ENCODE results near the gene FRAS1. TPM values are rescaled to one million over a fixed set of nuclear protein-coding genes. Genes with fewer than 3 reads are reported as not detected.

The FRAS1 gene
- polyA plus RNA-seq, 2 of the 4 experiments (the other 2 are of a cell fraction): 2.3 to 5.8 TPM

GRCh38 chr4:78092850-78093249 lies 35.7 kb downstream of the FRAS1 start:
- ATAC-seq: no peak
- Histone ChIP-seq H3K4me2 (no peak overlapping the region), H3K27ac (no peak overlapping the region), H3K4me1 (no peaks in the 10 kb centered on the region), H3K4me3 (no peak overlapping the region), H3K9me3 (no peaks in the 10 kb centered on the region)
- DNase-seq (ENCODE audit: low read depth in 1 of 2, low spot score in 1 of 2): no peak
- ChIA-PET POLR2A (no interaction called here), CTCF (interaction anchor here (1.0 kb wide), 1 partner anchor 12 kb away, joined by 4 read pairs; no protein-coding TSS in a partner anchor)
- TF ChIP-seq MAZ (IDR thresholded peaks at IDR 0.05; ENCODE audit: borderline replicate concordance, low read depth, low read length): no peak
- TF ChIP-seq MYC (IDR thresholded peaks at IDR 0.05; ENCODE audit: borderline replicate concordance, low read length): no peak
- TF ChIP-seq MAFK (IDR thresholded peaks at IDR 0.05; ENCODE audit: partially characterized antibody): no peak
- TF ChIP-seq SREBF2 (IDR thresholded peaks at IDR 0.05): no peak
- no peak for TF ChIP-seq ZSCAN20 (CRISPR knock-in tag; IDR thresholded peaks at IDR 0.05)
- no peak for TF ChIP-seq NR3C1 (IDR thresholded peaks at IDR 0.05)
- TF ChIP-seq, protein P1, sequence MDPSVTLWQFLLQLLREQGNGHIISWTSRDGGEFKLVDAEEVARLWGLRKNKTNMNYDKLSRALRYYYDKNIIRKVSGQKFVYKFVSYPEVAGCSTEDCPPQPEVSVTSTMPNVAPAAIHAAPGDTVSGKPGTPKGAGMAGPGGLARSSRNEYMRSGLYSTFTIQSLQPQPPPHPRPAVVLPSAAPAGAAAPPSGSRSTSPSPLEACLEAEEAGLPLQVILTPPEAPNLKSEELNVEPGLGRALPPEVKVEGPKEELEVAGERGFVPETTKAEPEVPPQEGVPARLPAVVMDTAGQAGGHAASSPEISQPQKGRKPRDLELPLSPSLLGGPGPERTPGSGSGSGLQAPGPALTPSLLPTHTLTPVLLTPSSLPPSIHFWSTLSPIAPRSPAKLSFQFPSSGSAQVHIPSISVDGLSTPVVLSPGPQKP (IDR thresholded peaks at IDR 0.05; ENCODE audit: low read depth, low read length): no peak
- no peak for TF ChIP-seq KDM1A (IDR thresholded peaks at IDR 0.05; ENCODE audit: low read depth)
- no peak for TF ChIP-seq SMC3 (IDR thresholded peaks at IDR 0.05)
- no peak for TF ChIP-seq HOXA7 (CRISPR knock-in tag; IDR thresholded peaks at IDR 0.05)
- no peak for TF ChIP-seq POLR2AphosphoS2 (conservative IDR thresholded peaks at IDR 0.05; ENCODE audit: low read length)
- TF ChIP-seq RARB (CRISPR knock-in tag; IDR thresholded peaks at IDR 0.05): no peak
- no peak for TF ChIP-seq RAD21 (conservative IDR thresholded peaks at IDR 0.05 in 1 of 2, IDR thresholded peaks at IDR 0.05 in 1 of 2)
- no peak for TF ChIP-seq HEYL (CRISPR knock-in tag; IDR thresholded peaks at IDR 0.05)
- TF ChIP-seq NFE2L2 (conservative IDR thresholded peaks at IDR 0.05; ENCODE audit: low read length): no peak
- TF ChIP-seq CEBPB (IDR thresholded peaks at IDR 0.05): no peak
- TF ChIP-seq HOXB13 (CRISPR knock-in tag; IDR thresholded peaks at IDR 0.05; ENCODE audit: low read depth): no peak
- TF ChIP-seq FOSL2 (IDR thresholded peaks at IDR 0.05): no peak
- no peak for TF ChIP-seq FOSL2 (CRISPR knock-in tag; IDR thresholded peaks at IDR 0.05)
- no peak for TF ChIP-seq CBX2 (IDR thresholded peaks at IDR 0.05; ENCODE audit: borderline replicate concordance, low read depth)
- no peak for FAIRE-seq

DNA sequence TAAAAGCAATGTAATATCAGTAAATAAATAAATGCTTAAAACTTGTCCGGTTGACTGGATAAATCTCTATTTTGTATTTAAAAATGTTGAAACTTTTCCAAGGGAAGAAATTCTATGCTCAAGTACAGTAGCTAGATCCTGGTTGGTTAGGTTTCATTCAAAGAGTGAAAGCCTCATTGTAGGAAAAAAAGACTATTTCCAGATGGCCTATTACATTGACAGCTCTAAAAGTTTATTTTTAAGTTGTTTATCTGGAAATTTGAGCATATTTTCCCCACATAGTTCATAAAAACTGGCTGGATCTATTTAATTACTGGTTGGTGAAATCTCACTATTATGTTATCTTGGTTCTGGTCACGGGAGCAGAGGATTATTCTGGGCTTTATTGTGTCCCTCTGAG lies 38.0 kb downstream of the FRAS1 start:
- CTCF ChIA-PET: interaction anchor here (1.2 kb wide), 1 partner anchor 8 kb away, joined by 3 read pairs; no protein-coding TSS in a partner anchor
- no peak overlapping the region for H3K4me3 ChIP-seq
- no peak overlapping the region for H3K27ac ChIP-seq
- H3K4me2 ChIP-seq: no peak overlapping the region
- H3K4me1 ChIP-seq: no peaks in the 10 kb centered on the region
- WGBS (ENCODE audit: missing lambda C conversion rate): 68% methylated on average over 2 of the region's 2 CpGs
- H3K9me3 ChIP-seq: no peaks in the 10 kb centered on the region
- no peak for DNase-seq (ENCODE audit: low read depth in 1 of 2, low spot score in 1 of 2)
- TF ChIP-seq HOXA7 (CRISPR knock-in tag; IDR thresholded peaks at IDR 0.05): no peak
- TF ChIP-seq POLR2A (IDR thresholded peaks at IDR 0.05; ENCODE audit: low read length): no peak
- no peak for TF ChIP-seq HOXB5 (CRISPR knock-in tag; IDR thresholded peaks at IDR 0.05)
- no peak for TF ChIP-seq CHD4 (IDR thresholded peaks at IDR 0.05; ENCODE audit: borderline replicate concordance)
- no peak for TF ChIP-seq SMC3 (IDR thresholded peaks at IDR 0.05)
- TF ChIP-seq PBX3 (IDR thresholded peaks at IDR 0.05): no peak
- TF ChIP-seq RFX5 (IDR thresholded peaks at IDR 0.05): no peak
- TF ChIP-seq ZC3H11A (IDR thresholded peaks at IDR 0.05): no peak
- TF ChIP-seq SREBF2 (IDR thresholded peaks at IDR 0.05): no peak
- no peak for TF ChIP-seq NFE2L2 (conservative IDR thresholded peaks at IDR 0.05; ENCODE audit: low read length)
- POLR2A ChIA-PET: no interaction called here
- ATAC-seq: no peak
- no peak for FAIRE-seq

DNA sequence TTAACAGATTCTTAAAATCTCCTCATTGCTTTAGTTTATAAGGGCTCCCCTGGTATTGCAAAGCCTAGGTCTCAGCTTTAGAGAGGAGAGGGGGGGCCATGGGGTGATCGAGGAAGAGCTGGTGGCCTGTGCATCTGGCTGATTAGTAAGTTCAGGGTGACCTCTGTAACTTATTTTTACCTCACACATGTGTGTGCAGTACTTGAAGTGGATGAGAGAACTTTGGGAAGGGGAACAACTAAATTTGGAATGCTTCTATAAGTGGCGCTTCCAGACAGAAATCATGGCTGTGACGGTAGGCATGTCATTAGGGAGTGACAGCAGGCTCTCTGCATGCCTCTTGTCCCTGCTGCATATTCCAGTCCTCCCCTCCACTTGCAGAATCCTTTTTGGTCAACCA lies 41.9 kb downstream of the FRAS1 start:
- DNase-seq (ENCODE audit: low read depth in 1 of 2, low spot score in 1 of 2) (no peak), FAIRE-seq (no peak), ATAC-seq (no peak)
- 48% methylated on average over 3 of the region's 3 CpGs for WGBS (ENCODE audit: missing lambda C conversion rate)
- ChIA-PET POLR2A (no interaction called here), CTCF (no interaction called here)
- TF ChIP-seq RNF2 (IDR thresholded peaks at IDR 0.05; ENCODE audit: borderline replicate concordance, low read depth): no peak
- no peak for TF ChIP-seq HDAC2 (IDR thresholded peaks at IDR 0.05)
- TF ChIP-seq CHD2 (IDR thresholded peaks at IDR 0.05; ENCODE audit: low read length, partially characterized antibody): no peak
- TF ChIP-seq NR3C1 (IDR thresholded peaks at IDR 0.05): no peak
- no peak overlapping the region for H3K4me3 ChIP-seq
- H3K4me1 ChIP-seq: no peaks in the 10 kb centered on the region
- no peak overlapping the region for H3K4me2 ChIP-seq
- no peak overlapping the region for H3K27ac ChIP-seq
- no peaks in the 10 kb centered on the region for H3K9me3 ChIP-seq
